IPS-NIHi7 (cell line): ENCODE results near the gene RSAD1.

Source experiments
- DNase-seq: peaks from one replicate; pipeline ENCODE4 v3.0.0; 2012; ENCODE audit warnings: mixed read lengths; ENCODE audit errors: extremely low spot score

RSAD1 gene

GRCh38 chr17:50518384-50519023, 39.8 kb downstream of the RSAD1 start:
- no peak for DNase-seq

GRCh38 chr17:50519141-50519834, 40.6 kb downstream of the RSAD1 start:
- DNase-seq = no peak

- DNase-seq = no peak
Measured at GRCh38 chr17:50520483-50520882, 41.8 kb downstream of the RSAD1 start.

GRCh38 chr17:50521514-50521913, 42.9 kb downstream of the RSAD1 start:
- no peak for DNase-seq

GRCh38 chr17:50522766-50523165, 44.1 kb downstream of the RSAD1 start:
- DNase-seq = no peak

GRCh38 chr17:50523208-50523607, 44.5 kb downstream of the RSAD1 start:
- DNase-seq = no peak

- DNase-seq = no peak
Measured at GRCh38 chr17:50524838-50525237, 46.2 kb downstream of the RSAD1 start.

GRCh38 chr17:50527155-50527762, 48.6 kb downstream of the RSAD1 start:
- DNase-seq = no peak

- DNase-seq = no peak
Measured at GRCh38 chr17:50527949-50528474, 49.4 kb downstream of the RSAD1 start.

- no peak for DNase-seq
Measured at GRCh38 chr17:50529849-50530248, 51.2 kb downstream of the RSAD1 start.

- no peak for DNase-seq
Measured at GRCh38 chr17:50531428-50532025, 52.9 kb downstream of the RSAD1 start.

- DNase-seq = peak; percentile 83
Measured at GRCh38 chr17:50532452-50533024, 53.9 kb downstream of the RSAD1 start, which contains the start of gene EPN3. Gene EPN3 (plus strand): TSS chr17:50532735. CDS start chr17:50536557, 3,822 bp downstream.

- DNase-seq = peak; percentile 42
Measured at GRCh38 chr17:50533185-50533584, 54.5 kb downstream of the RSAD1 start.

- DNase-seq = no peak
Measured at GRCh38 chr17:50533720-50534148, 55.1 kb downstream of the RSAD1 start.

- peak; percentile 72 for DNase-seq
Measured at GRCh38 chr17:50534222-50534978, 55.7 kb downstream of the RSAD1 start.

- DNase-seq = no peak
Measured at GRCh38 chr17:50534979-50535326, 56.3 kb downstream of the RSAD1 start.

- no peak for DNase-seq
Measured at GRCh38 chr17:50535407-50535806, 56.7 kb downstream of the RSAD1 start.
